ENCODE data around the gene ABLIM2.

- no peak for TF ChIP-seq EZH2 (optimal IDR thresholded peaks at IDR 0.05; ENCODE audit: low read depth, low read length)
- TF ChIP-seq CTCF (IDR thresholded peaks at IDR 0.05; ENCODE audit: low read length), result no peak
- TF ChIP-seq EZH2phosphoT487 (IDR thresholded peaks at IDR 0.05; ENCODE audit: low read length), result no peak
Measured at GRCh38 chr4:8077181-8078108, 81.2 kb downstream of the ABLIM2 start.
